NCI-H2107 treated with DMSO at 0.1 percent for 48 hours (cell line): Measurements from ENCODE around the gene ATP6V0C.
"Not testable (repeated sequence)": the region's sequence is repeated elsewhere in the genome, so short reads cannot be mapped to it uniquely, and the experiment has no call there.

Experiments used
- DNase-seq: peaks from one replicate; lab custom pipeline; 2025; ENCODE audit not compliant: unreplicated experiment; lab: John Stamatoyannopoulos, UW

The ATP6V0C gene

GRCh38 chr16:2527071-2527783, 13.5 kb downstream of the ATP6V0C start:
- no peak for DNase-seq

- DNase-seq, result no peak
These were observed 14.0 kb downstream of the ATP6V0C start for GRCh38 chr16:2527784-2528100.

GRCh38 chr16:2528161-2529060, 14.7 kb downstream of the ATP6V0C start:
- DNase-seq, result no peak

DNA sequence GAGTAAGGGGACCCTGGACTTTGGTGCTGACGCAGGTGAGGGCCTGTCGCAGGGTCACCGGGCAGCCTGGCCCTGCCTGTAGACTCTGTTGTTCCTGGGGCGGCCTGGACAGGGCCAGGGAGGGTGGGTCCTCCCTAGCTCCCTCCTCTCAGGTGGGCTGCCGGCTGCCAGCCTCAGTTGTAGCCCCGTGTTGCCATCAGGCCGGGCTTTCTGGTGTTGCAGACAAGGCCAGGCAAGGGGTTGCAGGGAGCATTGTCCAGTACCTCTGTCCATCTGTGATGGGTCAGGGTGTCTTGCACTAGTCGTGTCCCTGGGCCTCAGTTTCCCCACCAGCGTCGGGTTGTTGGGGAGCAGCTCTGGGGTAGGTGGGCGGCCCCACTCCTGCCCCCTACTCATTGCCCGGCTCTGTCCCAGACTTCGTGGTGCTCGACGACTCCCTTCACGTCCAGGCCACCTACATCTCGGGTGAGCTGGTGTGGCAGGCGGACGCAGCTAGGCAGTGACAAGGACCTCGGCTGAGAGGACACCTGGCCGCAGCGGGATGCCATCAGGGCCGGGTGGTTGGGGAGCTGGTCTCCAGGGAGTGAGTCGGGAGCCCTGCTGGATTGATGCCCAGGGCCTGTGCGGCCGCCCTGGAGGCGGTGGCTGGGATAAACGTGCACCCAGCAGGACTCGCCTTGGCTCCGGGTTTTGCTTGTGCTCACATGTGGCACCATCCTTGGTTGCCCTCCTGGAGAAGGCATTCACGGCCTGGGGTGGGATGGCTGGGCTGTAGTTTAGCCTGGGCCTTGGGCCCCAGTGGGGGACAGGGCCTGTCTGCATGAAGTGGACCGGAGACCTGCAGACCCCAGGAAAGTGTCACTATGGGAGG, 15.5 kb downstream of the ATP6V0C start:
- no peak for DNase-seq

DNA sequence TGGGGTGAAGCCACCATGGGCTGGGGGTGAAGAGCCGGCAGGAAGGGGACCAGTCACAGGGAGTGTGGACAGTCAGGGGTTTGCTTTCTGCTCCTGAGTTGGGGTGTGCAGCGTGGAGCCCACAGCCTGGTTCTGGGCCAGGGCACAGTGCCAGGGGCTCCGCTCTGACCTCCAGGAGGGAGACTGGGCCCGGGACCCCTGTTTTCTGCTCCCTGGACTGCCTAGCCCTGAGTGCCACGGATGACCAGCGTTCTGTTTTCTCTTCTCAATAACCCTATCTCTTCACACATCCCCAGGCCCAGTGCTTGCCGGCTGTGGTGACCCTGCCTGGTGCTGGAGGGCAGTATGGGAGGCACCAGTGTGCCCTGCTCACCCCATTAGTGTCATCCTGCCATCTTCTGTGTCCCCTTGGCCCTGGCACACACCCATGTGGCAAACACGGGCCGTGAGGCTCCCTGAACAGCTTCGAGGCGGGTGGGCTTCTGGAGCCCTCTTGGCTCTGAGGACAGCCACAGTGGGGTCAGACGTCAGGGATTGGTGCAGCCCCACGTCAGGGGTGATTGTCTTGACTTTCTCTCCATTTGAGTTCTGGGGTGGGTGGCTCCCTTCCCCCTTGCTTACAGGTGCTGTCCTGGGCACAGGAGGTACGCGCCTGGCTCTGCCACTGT, 16.3 kb downstream of the ATP6V0C start:
- no peak for DNase-seq

- no peak for DNase-seq
These were observed 17.0 kb downstream of the ATP6V0C start for GRCh38 chr16:2530629-2531318.

DNA sequence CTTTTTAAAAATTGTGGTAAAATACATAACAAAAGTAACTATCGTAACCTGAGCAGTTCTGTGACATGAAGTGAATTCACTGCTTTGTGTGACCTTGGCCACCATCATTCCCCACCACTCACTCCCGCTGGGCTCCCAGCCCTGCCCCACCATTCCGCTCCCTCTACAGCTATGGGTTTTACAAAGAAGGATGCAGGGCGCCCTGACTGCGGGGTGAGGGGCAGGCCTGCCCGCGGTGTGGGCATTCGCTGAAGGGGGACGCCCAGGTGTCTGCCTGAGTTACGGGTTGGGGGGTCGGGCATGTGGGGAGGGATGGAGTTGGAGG, 17.6 kb downstream of the ATP6V0C start, which contains the start of gene CEMP1:
CEMP1 (minus strand) TSS at position 38 of the 325 bp plus-strand sequence. CDS start 335 bp downstream, outside the sequence.
- no peak for DNase-seq

DNA sequence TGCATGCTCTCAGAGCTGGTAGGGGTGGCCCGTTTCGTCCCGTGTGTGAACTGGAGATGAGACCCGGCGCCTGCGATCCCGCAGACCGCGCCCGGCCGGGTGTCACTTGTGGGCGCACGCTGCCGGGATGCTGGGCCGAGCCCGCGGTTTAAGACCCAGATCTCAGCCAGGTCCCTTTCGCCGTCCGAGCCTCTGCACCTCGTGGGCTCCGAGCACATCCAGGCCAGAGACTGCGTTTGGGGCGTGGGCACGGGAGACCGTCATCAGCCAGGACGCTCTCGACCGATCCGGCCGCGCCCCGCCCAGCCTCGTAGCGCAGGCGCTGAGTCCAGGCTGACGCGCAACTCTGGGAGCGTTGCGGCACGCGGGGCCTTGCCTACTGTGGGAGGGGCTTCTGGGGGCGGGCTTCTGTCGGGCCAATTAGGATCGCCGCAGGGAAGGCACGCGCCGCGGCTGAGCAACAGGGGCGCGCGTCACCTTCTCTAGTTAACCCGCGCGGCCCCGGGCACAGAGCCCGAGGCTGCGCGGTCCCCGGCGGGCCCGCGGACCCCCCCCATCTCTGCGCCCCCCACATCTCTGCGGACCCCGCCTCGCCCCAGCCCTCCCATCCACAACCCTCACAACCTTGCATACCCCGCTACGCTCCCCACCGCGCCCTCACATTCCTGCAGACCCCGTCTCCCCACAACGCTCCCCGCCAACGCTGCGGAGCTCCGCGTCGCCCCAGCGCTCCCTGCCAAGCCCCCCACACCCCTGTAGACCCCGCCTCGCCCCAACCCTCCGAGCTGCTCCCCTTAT, 18.1 kb downstream of the ATP6V0C start:
- peak; percentile 87 for DNase-seq

- peak; percentile 26 for DNase-seq
These were observed 18.9 kb downstream of the ATP6V0C start for GRCh38 chr16:2532494-2533141.

GRCh38 chr16:2533142-2533755, 19.5 kb downstream of the ATP6V0C start:
- DNase-seq, result not testable (repeated sequence)

DNA sequence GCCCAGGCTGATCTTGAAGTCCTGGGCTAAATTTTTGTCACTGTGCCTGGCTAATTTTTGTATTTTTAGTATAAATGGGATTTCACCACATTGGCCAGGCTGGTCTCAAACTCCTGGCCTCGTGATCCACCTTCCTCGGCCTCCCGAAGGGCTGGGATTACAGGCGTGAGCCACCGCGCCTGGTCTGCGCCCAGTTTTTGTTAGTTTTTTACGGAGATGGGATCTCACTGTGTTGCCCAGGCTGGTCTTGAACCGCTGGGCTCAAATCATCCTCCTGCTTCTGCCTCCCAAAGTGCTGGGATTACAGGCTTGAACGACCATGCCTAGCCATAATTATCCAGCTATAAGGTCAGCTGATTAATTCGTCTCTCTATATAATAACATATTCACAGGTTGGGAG, 20.2 kb downstream of the ATP6V0C start:
- DNase-seq, result no peak

- not testable (repeated sequence) for DNase-seq
These were observed 20.6 kb downstream of the ATP6V0C start for GRCh38 chr16:2534335-2534734.

DNA sequence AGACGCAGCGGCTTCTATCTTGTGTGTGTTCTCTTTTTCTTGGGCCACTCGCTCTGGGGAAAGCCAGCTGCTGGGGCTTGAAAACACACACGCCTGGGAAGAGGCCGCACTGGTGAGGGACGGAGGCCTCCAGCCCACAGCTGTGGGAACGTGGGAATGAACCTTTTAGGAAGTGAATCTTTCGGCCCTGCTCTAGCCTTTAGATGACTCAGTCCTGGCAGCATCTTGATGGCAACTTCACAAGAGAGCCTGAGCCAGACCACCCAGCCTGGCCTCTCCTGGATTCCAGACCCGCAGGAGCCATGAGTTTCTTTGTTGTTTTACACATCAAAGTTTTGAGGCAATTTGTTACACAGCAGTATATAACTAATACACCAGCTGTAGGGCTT, 21.9 kb downstream of the ATP6V0C start:
- no peak for DNase-seq

DNA sequence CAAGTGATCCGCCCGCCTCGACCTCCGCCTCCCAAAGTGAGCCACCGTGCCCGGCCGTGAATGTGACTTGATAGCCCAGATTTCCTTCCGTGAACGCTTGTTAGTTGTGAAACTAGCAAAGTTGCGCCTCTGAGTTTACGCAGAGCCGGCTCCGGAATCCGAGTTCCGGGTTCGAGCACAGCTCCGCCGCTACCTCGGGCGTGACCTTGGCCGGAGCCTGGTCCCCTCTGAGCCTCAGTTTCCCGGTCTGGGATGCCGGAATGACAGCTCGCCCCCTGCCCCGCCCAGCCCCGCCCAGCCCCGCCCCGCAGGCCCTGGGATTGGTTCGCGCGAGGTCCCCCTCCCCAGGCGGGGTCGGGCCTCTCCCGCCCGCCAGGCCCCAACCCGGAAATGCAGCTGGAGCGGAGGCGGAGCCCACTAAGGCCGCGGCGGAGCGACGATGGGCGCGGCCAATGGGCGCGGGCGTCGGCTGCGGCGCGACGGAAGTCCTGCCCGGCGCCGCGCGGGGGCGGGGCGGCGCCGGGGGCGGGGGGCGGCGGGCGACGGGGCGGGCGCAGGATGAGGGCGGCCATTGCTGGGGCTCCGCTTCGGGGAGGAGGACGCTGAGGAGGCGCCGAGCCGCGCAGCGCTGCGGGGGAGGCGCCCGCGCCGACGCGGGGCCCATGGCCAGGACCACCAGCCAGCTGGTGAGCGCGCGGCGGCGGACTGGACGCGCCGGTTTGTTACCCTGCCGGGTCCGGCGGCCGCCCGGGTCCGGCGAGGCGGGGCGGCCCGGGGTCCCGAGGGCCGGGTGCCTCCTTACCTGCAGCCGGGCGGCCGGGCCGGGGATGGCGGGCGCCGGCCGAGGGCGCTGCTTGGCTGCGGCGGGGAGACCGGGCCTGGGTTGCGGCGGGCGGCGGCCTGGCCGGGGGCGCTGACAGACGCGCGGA, 24.0 kb downstream of the ATP6V0C start, which contains the start of gene PDPK1:
PDPK1 (plus strand) TSS at position 571 of the 929 bp plus-strand sequence; CDS start at position 663, 92 bp downstream.
- DNase-seq, result peak; percentile 57

- not testable (repeated sequence) for DNase-seq
These were observed 25.6 kb downstream of the ATP6V0C start for GRCh38 chr16:2539192-2539844.

- not testable (repeated sequence) for DNase-seq
These were observed 26.2 kb downstream of the ATP6V0C start for GRCh38 chr16:2539845-2540458.
